ENCODE data around the gene DAB1. TPM values are rescaled to one million over a fixed set of nuclear protein-coding genes. Genes with fewer than 3 reads are reported as not detected.

DAB1 gene
- total RNA-seq, 1 donor from 2014 or later, result 0.25 TPM

- TF ChIP-seq CTCF (IDR thresholded peaks at IDR 0.05; ENCODE audit: insufficient read depth, low read length, poor library complexity, severe bottlenecking), result no peak
- H3K36me3 ChIP-seq (ENCODE audit: control insufficient read depth, insufficient read depth, low read length), result no peaks in the 10 kb centered on the region
- no peak overlapping the region for H3K4me3 ChIP-seq (ENCODE audit: low read depth, low read length)
- no peak for DNase-seq (ENCODE audit: low read depth)
- H3K27me3 ChIP-seq (ENCODE audit: control insufficient read depth, insufficient read depth, low read length), result no peaks in the 10 kb centered on the region
Observed at GRCh38 chr1:57146100-57146499, 277.8 kb downstream of the DAB1 start.

- no peak for TF ChIP-seq CTCF (IDR thresholded peaks at IDR 0.05; ENCODE audit: insufficient read depth, low read length, poor library complexity, severe bottlenecking)
- DNase-seq (ENCODE audit: low read depth), result no peak
- Histone ChIP-seq H3K36me3 (ENCODE audit: control insufficient read depth, insufficient read depth, low read length) (no peaks in the 10 kb centered on the region), H3K4me3 (ENCODE audit: low read depth, low read length) (no peak overlapping the region), H3K27me3 (ENCODE audit: control insufficient read depth, insufficient read depth, low read length) (no peaks in the 10 kb centered on the region)
Observed at GRCh38 chr1:57142999-57143398, 280.9 kb downstream of the DAB1 start.

- DNase-seq (ENCODE audit: low read depth), result no peak
- Histone ChIP-seq H3K4me3 (ENCODE audit: low read depth, low read length) (no peak overlapping the region), H3K27me3 (ENCODE audit: control insufficient read depth, insufficient read depth, low read length) (no peaks in the 10 kb centered on the region), H3K36me3 (ENCODE audit: control insufficient read depth, insufficient read depth, low read length) (no peaks in the 10 kb centered on the region)
- TF ChIP-seq CTCF (IDR thresholded peaks at IDR 0.05; ENCODE audit: insufficient read depth, low read length, poor library complexity, severe bottlenecking), result no peak
Observed at GRCh38 chr1:57142169-57142568, 281.7 kb downstream of the DAB1 start.

DNA sequence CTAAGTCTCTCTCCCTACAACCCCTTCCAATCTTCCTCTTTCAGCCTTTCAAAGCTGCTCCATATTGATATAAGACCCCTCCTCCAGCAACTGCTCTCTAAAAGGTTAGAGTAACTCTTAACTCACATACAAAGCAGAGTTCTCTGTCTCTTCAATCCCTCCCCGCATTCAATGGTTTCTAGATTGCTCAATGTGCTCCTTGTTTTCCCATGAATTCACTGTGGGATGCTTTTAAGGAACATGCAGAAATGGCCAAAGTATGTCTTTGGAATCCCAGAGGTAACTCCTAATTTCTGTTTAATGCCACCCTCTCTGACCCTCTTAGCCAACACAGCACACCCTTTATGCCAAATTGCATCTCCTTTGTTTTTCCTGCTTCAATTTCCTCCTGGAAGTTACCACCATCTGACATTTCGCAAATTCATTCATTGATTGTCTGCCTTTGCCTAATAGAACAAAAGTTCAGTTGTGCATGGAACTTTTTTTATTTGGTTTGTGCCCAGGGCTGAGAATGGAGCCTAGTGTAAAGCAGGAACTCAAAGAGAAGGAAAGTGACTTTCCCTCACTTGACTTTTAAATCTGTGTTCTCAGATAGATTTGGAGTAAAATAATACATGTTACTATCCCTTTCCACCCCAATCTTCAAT lies 285.3 kb downstream of the DAB1 start:
- Histone ChIP-seq H3K27me3 (ENCODE audit: control insufficient read depth, insufficient read depth, low read length) (no peaks in the 10 kb centered on the region), H3K4me3 (ENCODE audit: low read depth, low read length) (no peak overlapping the region), H3K36me3 (ENCODE audit: control insufficient read depth, insufficient read depth, low read length) (no peaks in the 10 kb centered on the region)
- DNase-seq (ENCODE audit: low read depth), result no peak
- no peak for TF ChIP-seq CTCF (IDR thresholded peaks at IDR 0.05; ENCODE audit: insufficient read depth, low read length, poor library complexity, severe bottlenecking)

DNA sequence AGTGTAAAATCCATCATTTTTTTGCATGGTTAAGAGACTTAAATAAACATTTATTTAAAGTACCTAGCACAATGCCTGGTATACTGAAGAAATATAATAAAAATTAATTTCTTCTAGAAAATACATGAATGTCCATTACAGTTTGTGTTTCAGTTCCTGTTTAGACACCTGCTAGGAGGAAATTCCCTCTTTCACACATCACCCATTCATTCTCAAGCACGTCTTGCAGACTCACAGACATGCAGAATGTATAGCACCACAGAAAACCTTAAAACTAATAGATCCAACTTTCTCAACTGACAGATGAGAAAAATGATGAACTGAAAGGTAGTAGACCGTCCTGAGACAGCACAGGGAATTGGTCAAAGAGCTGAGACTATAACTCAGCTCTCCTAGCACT lies 285.9 kb downstream of the DAB1 start:
- Histone ChIP-seq H3K4me3 (ENCODE audit: low read depth, low read length) (no peak overlapping the region), H3K27me3 (ENCODE audit: control insufficient read depth, insufficient read depth, low read length) (no peaks in the 10 kb centered on the region), H3K36me3 (ENCODE audit: control insufficient read depth, insufficient read depth, low read length) (no peaks in the 10 kb centered on the region)
- TF ChIP-seq CTCF (IDR thresholded peaks at IDR 0.05; ENCODE audit: insufficient read depth, low read length, poor library complexity, severe bottlenecking), result no peak
- no peak for DNase-seq (ENCODE audit: low read depth)

- DNase-seq (ENCODE audit: low read depth), result no peak
- TF ChIP-seq CTCF (IDR thresholded peaks at IDR 0.05; ENCODE audit: insufficient read depth, low read length, poor library complexity, severe bottlenecking), result no peak
Observed at GRCh38 chr1:57134803-57135202, 289.1 kb downstream of the DAB1 start.

More at GRCh38 chr1:57134803-57135202, 289.1 kb downstream of the DAB1 start:
- H3K4me3 ChIP-seq (ENCODE audit: low read depth, low read length), result no peak overlapping the region
- no peaks in the 10 kb centered on the region for H3K27me3 ChIP-seq (ENCODE audit: control insufficient read depth, insufficient read depth, low read length)
- H3K36me3 ChIP-seq (ENCODE audit: control insufficient read depth, insufficient read depth, low read length), result no peaks in the 10 kb centered on the region

Measured in kidney epithelial cell (primary cell).